ENCODE data around the gene SPEF2. TPM values are rescaled to one million over a fixed set of nuclear protein-coding genes. Genes with fewer than 3 reads are reported as not detected.

Gene SPEF2
- total RNA-seq, 2 experiments from 2014 or later: 3.2 TPM

- intact Hi-C loops (cut with DNase I, micrococcal nuclease): no loop called here
- Mint-ChIP-seq H3K9me3 (no peaks in the 10 kb centered on the region), H3K27me3 (peaks cover 53% of the 10 kb centered on the region), H3K27ac (no peak overlapping the region), H3K4me1 (ENCODE audit: low read depth) (no peaks in the 10 kb centered on the region), H3K4me3 (no peak overlapping the region), H3K36me3 (ENCODE audit: low read depth) (no peaks in the 10 kb centered on the region)
- TF ChIP-seq CTCF (IDR thresholded peaks at IDR 0.05): no peak
- DNase-seq: no peak
- ATAC-seq (ENCODE audit: poor library complexity): no peak
- no peaks in the 10 kb centered on the region for H3K9me3 ChIP-seq (ENCODE audit: control insufficient read depth in 1 of 2, insufficient read depth in 1 of 2, low read length in 2 of 2)
- no peak overlapping the region for H3K27ac ChIP-seq (ENCODE audit: low read depth in 1 of 2, low read length in 2 of 2)
- H3K4me3 ChIP-seq (ENCODE audit: low read length): no peak overlapping the region
- ChIA-PET POLR2A (no interaction called here), CTCF (interaction anchor here (0.6 kb wide), 1 partner anchor 8 kb away, joined by 3 read pairs; no protein-coding TSS in a partner anchor)
- H3K4me1 ChIP-seq (ENCODE audit: insufficient read depth, low read length): no peaks in the 10 kb centered on the region
- H3K27me3 ChIP-seq (ENCODE audit: control insufficient read depth in 1 of 2, insufficient read depth in 2 of 2, low read length in 2 of 2): peaks cover 0 to 6% of the 10 kb centered on the region in 2 experiments
- H3K36me3 ChIP-seq (ENCODE audit: insufficient read depth, low read length): no peaks in the 10 kb centered on the region
Observed at GRCh38 chr5:35587419-35587818, 30.2 kb upstream of the SPEF2 start.

GRCh38 chr5:35593338-35593737 is 24.3 kb upstream of the SPEF2 start:
- DNase-seq (no peak), ATAC-seq (ENCODE audit: poor library complexity) (no peak)
- Mint-ChIP-seq H3K9me3 (no peaks in the 10 kb centered on the region), H3K27me3 (peaks cover 46% of the 10 kb centered on the region), H3K36me3 (ENCODE audit: low read depth) (no peaks in the 10 kb centered on the region), H3K4me1 (ENCODE audit: low read depth) (no peaks in the 10 kb centered on the region), H3K4me3 (no peak overlapping the region), H3K27ac (no peak overlapping the region)
- H3K27ac ChIP-seq (ENCODE audit: low read depth in 1 of 2, low read length in 2 of 2): no peak overlapping the region
- no peaks in the 10 kb centered on the region for H3K36me3 ChIP-seq (ENCODE audit: insufficient read depth, low read length)
- no peak for TF ChIP-seq CTCF (IDR thresholded peaks at IDR 0.05)
- H3K9me3 ChIP-seq (ENCODE audit: control insufficient read depth in 1 of 2, insufficient read depth in 1 of 2, low read length in 2 of 2): no peaks in the 10 kb centered on the region
- no peaks in the 10 kb centered on the region for H3K4me1 ChIP-seq (ENCODE audit: insufficient read depth, low read length)
- ChIA-PET CTCF (no interaction called here), POLR2A (no interaction called here)
- H3K4me3 ChIP-seq (ENCODE audit: low read length): no peak overlapping the region
- intact Hi-C loops (cut with DNase I, micrococcal nuclease): no loop called here
- H3K27me3 ChIP-seq (ENCODE audit: control insufficient read depth in 1 of 2, insufficient read depth in 2 of 2, low read length in 2 of 2): peaks cover 0 to 8% of the 10 kb centered on the region in 2 experiments

GRCh38 chr5:35598707-35599370 is 18.8 kb upstream of the SPEF2 start:
- Mint-ChIP-seq H3K4me3 (no peak overlapping the region), H3K4me1 (ENCODE audit: low read depth) (no peaks in the 10 kb centered on the region), H3K9me3 (peaks cover 2% of the 10 kb centered on the region), H3K36me3 (ENCODE audit: low read depth) (no peaks in the 10 kb centered on the region), H3K27me3 (peaks cover 46% of the 10 kb centered on the region), H3K27ac (no peak overlapping the region)
- Histone ChIP-seq H3K36me3 (ENCODE audit: insufficient read depth, low read length) (no peaks in the 10 kb centered on the region), H3K27me3 (ENCODE audit: control insufficient read depth in 1 of 2, insufficient read depth in 2 of 2, low read length in 2 of 2) (peaks cover 8 to 18% of the 10 kb centered on the region in 2 experiments), H3K4me3 (ENCODE audit: low read length) (no peak overlapping the region), H3K4me1 (ENCODE audit: insufficient read depth, low read length) (no peaks in the 10 kb centered on the region), H3K9me3 (ENCODE audit: control insufficient read depth in 1 of 2, insufficient read depth in 1 of 2, low read length in 2 of 2) (peaks cover 0 to 6% of the 10 kb centered on the region in 2 experiments), H3K27ac (ENCODE audit: low read depth in 1 of 2, low read length in 2 of 2) (no peak overlapping the region)
- ChIA-PET POLR2A (no interaction called here), CTCF (no interaction called here)
- ATAC-seq (ENCODE audit: poor library complexity): no peak
- no peak for DNase-seq
- intact Hi-C loops (cut with DNase I, micrococcal nuclease): no loop called here
- TF ChIP-seq CTCF (IDR thresholded peaks at IDR 0.05): no peak
